Trophoblast cell (in vitro differentiated cells and primary cell): ENCODE results near the gene FBXW4.

Source experiments
- DNase-seq, 2 donors: peaks; one replicate each; pipeline ENCODE4 v3.0.0-alpha.2; 2016
- H2AFZ ChIP-seq: 2 replicates; pipeline ENCODE4 v1.6.1; 2013; ENCODE audit warnings: low read length, moderate library complexity, mild to moderate bottlenecking; ENCODE audit not compliant: insufficient read depth, poor library complexity
- H2AK5ac ChIP-seq: 2 replicates; pipeline ENCODE4 v1.6.1; 2013; ENCODE audit warnings: mild to moderate bottlenecking, low read length
- H2BK120ac ChIP-seq: 2 replicates; pipeline ENCODE4 v1.6.1; 2013; ENCODE audit warnings: low read length, mild to moderate bottlenecking, moderate library complexity; ENCODE audit not compliant: insufficient read depth, poor library complexity
- H2BK12ac ChIP-seq: 2 replicates; pipeline ENCODE4 v1.6.1; 2013; ENCODE audit warnings: mild to moderate bottlenecking, low read length, moderate library complexity
- H2BK5ac ChIP-seq: 2 replicates; pipeline ENCODE4 v1.6.1; 2013; ENCODE audit warnings: low read length, low read depth, moderate library complexity, mild to moderate bottlenecking; ENCODE audit not compliant: poor library complexity
- H3K14ac ChIP-seq: 2 replicates; pipeline ENCODE4 v1.6.1; 2013; ENCODE audit warnings: mild to moderate bottlenecking, low read length
- H3K18ac ChIP-seq: 2 replicates; pipeline ENCODE4 v1.6.1; 2013; ENCODE audit warnings: mild to moderate bottlenecking, low read length
- H3K23ac ChIP-seq: 2 replicates; pipeline ENCODE4 v1.6.1; 2013; ENCODE audit warnings: low read length
- H3K27ac ChIP-seq: 2 replicates; pipeline ENCODE4 v1.5.1; 2013; ENCODE audit warnings: low read depth, mild to moderate bottlenecking, inconsistent platforms, low read length, moderate library complexity
- H3K27me3 ChIP-seq: 2 replicates; pipeline ENCODE4 v1.6.1; 2013; ENCODE audit warnings: inconsistent platforms, mild to moderate bottlenecking, low read length, moderate library complexity; ENCODE audit not compliant: insufficient read depth
- H3K36me3 ChIP-seq, 2 experiments: 1 replicate in 1 of 2; 2 replicates in 1 of 2; pipeline ENCODE4 v1.6.1; 2013; ENCODE audit warnings: low read length in 2 of 2, mild to moderate bottlenecking in 2 of 2, moderate library complexity in 1 of 2; ENCODE audit not compliant: insufficient read depth in 2 of 2, control insufficient read depth in 1 of 2
- H3K4ac ChIP-seq: 2 replicates; pipeline ENCODE4 v1.6.1; 2013; ENCODE audit warnings: low read depth, mild to moderate bottlenecking, low read length, moderate library complexity
- H3K4me1 ChIP-seq, 2 experiments: 1 replicate in 1 of 2; 2 replicates in 1 of 2; pipeline ENCODE4 v1.6.1; 2013; ENCODE audit warnings: low read length in 2 of 2, mild to moderate bottlenecking in 2 of 2, moderate library complexity in 1 of 2; ENCODE audit not compliant: insufficient read depth in 2 of 2, control insufficient read depth in 1 of 2
- H3K4me2 ChIP-seq: 2 replicates; pipeline ENCODE4 v1.6.1; 2013; ENCODE audit warnings: inconsistent platforms, mild to moderate bottlenecking, low read length, moderate library complexity
- H3K4me3 ChIP-seq: 2 replicates; pipeline ENCODE4 v1.5.1; 2013; ENCODE audit warnings: mild to moderate bottlenecking, low read depth, low read length, inconsistent platforms
- H3K79me1 ChIP-seq: one replicate; pipeline ENCODE4 v1.6.1; 2013; ENCODE audit warnings: low read length
- H3K79me2 ChIP-seq: 2 replicates; pipeline ENCODE4 v1.6.1; 2013; ENCODE audit warnings: low read length, mild to moderate bottlenecking; ENCODE audit not compliant: control insufficient read depth, insufficient read depth, poor library complexity
- H3K9ac ChIP-seq: 2 replicates; pipeline ENCODE4 v1.6.1; 2013; ENCODE audit warnings: mild to moderate bottlenecking, low read length
- H3K9me3 ChIP-seq: 2 replicates; pipeline ENCODE4 v1.6.1; 2013; ENCODE audit warnings: low read depth, mild to moderate bottlenecking, control low read depth, inconsistent platforms, low read length; ENCODE audit not compliant: insufficient read depth
- H4K12ac ChIP-seq: 2 replicates; pipeline ENCODE4 v1.6.1; 2013; ENCODE audit warnings: low read depth, mild to moderate bottlenecking, low read length, moderate library complexity
- H4K8ac ChIP-seq: 2 replicates; pipeline ENCODE4 v1.6.1; 2013; ENCODE audit warnings: low read depth, mild to moderate bottlenecking, low read length, moderate library complexity
- H4K91ac ChIP-seq: one replicate; pipeline ENCODE4 v1.6.1; 2013; ENCODE audit warnings: low read depth, mild to moderate bottlenecking, low read length, moderate library complexity
- WGBS: extraction: QIAGEN DNeasy Blood & Tissue Kit; methylation state at CpG from one replicate; pipeline ENCODE4 v1.1.7; 2013; ENCODE audit warnings: missing lambda C conversion rate; ENCODE audit not compliant: insufficient read length, insufficient coverage; ENCODE audit errors: extremely low coverage; 5-methylcytosine and 5-hydroxymethylcytosine counted together

Gene FBXW4

DNA sequence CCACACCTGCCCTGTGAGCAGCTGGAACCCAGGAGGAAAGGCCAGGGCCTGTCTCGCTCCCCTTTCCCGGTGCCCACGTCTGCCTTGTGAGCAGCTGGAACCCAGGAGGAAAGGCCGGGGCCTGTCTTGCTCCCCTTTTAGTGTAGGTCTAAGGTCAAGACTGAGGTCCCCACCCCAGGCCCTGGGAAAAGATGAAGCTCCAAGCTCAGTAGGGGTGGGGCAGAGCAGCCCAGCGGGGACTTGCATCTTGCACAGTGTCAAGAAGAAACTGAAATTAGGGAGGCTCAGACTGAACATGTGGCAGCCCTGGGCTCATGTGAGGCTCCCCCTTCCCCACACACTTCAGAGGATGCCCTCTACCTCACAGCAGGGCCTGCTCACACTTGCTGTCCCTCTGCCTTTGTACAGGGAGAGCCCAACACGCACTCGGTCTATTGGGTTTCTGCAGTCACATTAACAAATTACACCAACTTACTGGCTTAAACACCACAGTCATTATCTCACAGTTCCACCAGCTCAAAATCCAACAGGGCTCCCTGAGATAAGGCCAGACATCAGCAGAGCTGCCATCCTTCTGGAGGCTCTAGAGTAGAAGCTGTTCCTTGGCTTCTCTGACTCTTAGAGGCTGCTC is 119.3 kb downstream of the FBXW4 start:
- H2BK120ac ChIP-seq = no peak overlapping the region
- WGBS = no CpG with 5 or more reads among the region's 7 CpGs
- no peak overlapping the region for H2AK5ac ChIP-seq
- H3K9ac ChIP-seq = no peak overlapping the region
- H3K4me1 ChIP-seq = no peaks in the 10 kb centered on the region
- no peak overlapping the region for H3K23ac ChIP-seq
- peaks cover 19 to 21% of the 10 kb centered on the region in 2 experiments for H3K36me3 ChIP-seq
- H3K79me2 ChIP-seq = no peaks in the 10 kb centered on the region
- no peak overlapping the region for H3K4me2 ChIP-seq
- no peak overlapping the region for H4K12ac ChIP-seq
- H2AFZ ChIP-seq = no peak overlapping the region
- no peak overlapping the region for H2BK12ac ChIP-seq
- peaks cover 4% of the 10 kb centered on the region for H3K9me3 ChIP-seq
- DNase-seq = no peak
- no peaks in the 10 kb centered on the region for H3K79me1 ChIP-seq
- H2BK5ac ChIP-seq = no peak overlapping the region
- no peak overlapping the region for H4K91ac ChIP-seq
- no peak overlapping the region for H3K4ac ChIP-seq
- H3K18ac ChIP-seq = no peak overlapping the region
- H4K8ac ChIP-seq = no peak overlapping the region
- H3K27me3 ChIP-seq = no peaks in the 10 kb centered on the region
- no peak overlapping the region for H3K4me3 ChIP-seq
- no peak overlapping the region for H3K27ac ChIP-seq
- H3K14ac ChIP-seq = no peak overlapping the region

- DNase-seq = no peak
- Histone ChIP-seq H3K79me1 (no peaks in the 10 kb centered on the region), H3K23ac (no peak overlapping the region), H2BK5ac (no peak overlapping the region), H3K4me2 (no peak overlapping the region), H3K18ac (no peak overlapping the region), H4K12ac (no peak overlapping the region), H2BK120ac (no peak overlapping the region), H3K27me3 (no peaks in the 10 kb centered on the region), H3K9ac (no peak overlapping the region), H2AK5ac (no peak overlapping the region), H3K9me3 (peaks cover 4% of the 10 kb centered on the region), H4K8ac (no peak overlapping the region), H3K4me3 (no peak overlapping the region), H3K36me3 (peaks cover 16 to 19% of the 10 kb centered on the region in 2 experiments), H3K4me1 (peaks cover 0 to 3% of the 10 kb centered on the region in 2 experiments), H3K79me2 (no peaks in the 10 kb centered on the region), H3K14ac (no peak overlapping the region), H4K91ac (no peak overlapping the region), H3K27ac (no peak overlapping the region), H2BK12ac (no peak overlapping the region), H2AFZ (no peak overlapping the region), H3K4ac (no peak overlapping the region)
- WGBS = no CpG with 5 or more reads among the region's 3 CpGs
These were observed 119.9 kb downstream of the FBXW4 start for GRCh38 chr10:101575091-101575490.

DNA sequence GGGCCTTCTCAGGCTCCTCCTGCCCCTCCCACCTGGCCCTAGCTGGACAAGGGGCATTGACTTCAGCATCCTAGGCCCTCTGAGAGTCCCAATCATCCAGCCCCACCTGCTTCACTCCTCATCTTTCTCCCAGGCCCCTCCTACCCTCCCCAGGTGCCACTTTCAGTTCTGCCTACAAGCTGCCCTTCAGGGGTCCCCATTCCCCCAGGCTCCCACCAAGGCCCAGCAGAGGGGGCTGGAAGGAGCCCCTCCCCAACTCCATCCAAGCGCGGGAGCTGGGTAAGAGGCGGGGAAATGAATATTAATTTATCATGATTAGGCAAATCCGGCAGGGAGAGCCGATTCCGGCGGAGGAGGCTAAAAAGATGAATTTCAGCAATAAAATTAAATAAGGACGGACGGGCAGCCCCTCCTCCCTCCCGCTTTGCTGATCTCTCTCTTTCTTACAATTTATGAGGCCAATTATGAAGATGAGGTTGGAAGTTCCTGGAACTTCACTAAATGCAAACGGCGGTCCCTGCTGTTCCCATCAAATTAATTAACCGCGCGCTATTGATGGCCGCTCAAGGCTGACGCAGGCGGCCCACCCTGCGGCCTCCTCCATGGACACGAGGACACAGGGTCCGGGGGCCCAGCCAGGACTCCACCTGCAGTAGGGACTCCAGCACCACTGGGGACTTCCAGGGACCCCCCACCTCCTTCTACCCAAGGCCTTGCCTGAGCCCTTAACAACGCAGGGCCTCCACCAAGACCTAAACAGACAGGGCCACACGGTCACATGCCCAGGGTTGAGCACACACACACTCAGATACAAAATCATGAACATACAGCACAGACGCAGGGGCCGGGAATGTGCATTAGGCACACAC is 120.9 kb downstream of the FBXW4 start:
- Histone ChIP-seq H4K12ac (no peak overlapping the region), H4K8ac (no peak overlapping the region), H3K14ac (no peak overlapping the region), H2AK5ac (no peak overlapping the region), H3K23ac (no peak overlapping the region), H2AFZ (no peak overlapping the region), H3K4me1 (peaks cover 0 to 10% of the 10 kb centered on the region in 2 experiments), H3K4me2 (no peak overlapping the region), H3K79me2 (peaks cover 2% of the 10 kb centered on the region), H4K91ac (no peak overlapping the region), H3K4me3 (no peak overlapping the region), H2BK120ac (no peak overlapping the region), H3K9me3 (peaks cover 4% of the 10 kb centered on the region), H3K27ac (no peak overlapping the region), H3K79me1 (no peaks in the 10 kb centered on the region), H3K36me3 (peaks cover 6 to 10% of the 10 kb centered on the region in 2 experiments), H3K18ac (no peak overlapping the region), H3K4ac (no peak overlapping the region), H3K9ac (no peak overlapping the region), H2BK12ac (no peak overlapping the region), H2BK5ac (no peak overlapping the region), H3K27me3 (peaks cover 2% of the 10 kb centered on the region)
- no peak for DNase-seq
- no CpG with 5 or more reads among the region's 25 CpGs for WGBS

- no CpG with 5 or more reads among the region's 2 CpGs for WGBS
- no peak overlapping the region for H2BK5ac ChIP-seq
These were observed 122.2 kb downstream of the FBXW4 start for GRCh38 chr10:101572785-101573184.

More at GRCh38 chr10:101572785-101573184, 122.2 kb downstream of the FBXW4 start:
- Histone ChIP-seq H3K4me3 (no peak overlapping the region), H4K91ac (no peak overlapping the region), H3K36me3 (peaks cover 0 to 2% of the 10 kb centered on the region in 2 experiments), H2AFZ (no peak overlapping the region), H4K12ac (no peak overlapping the region), H2BK12ac (no peak overlapping the region), H3K4ac (no peak overlapping the region), H3K4me1 (peaks cover 0 to 10% of the 10 kb centered on the region in 2 experiments), H3K27ac (no peak overlapping the region), H3K9me3 (peaks cover 4% of the 10 kb centered on the region), H3K18ac (no peak overlapping the region), H3K79me2 (peaks cover 2% of the 10 kb centered on the region), H2AK5ac (no peak overlapping the region), H3K4me2 (no peak overlapping the region), H4K8ac (no peak overlapping the region), H3K27me3 (peaks cover 3% of the 10 kb centered on the region), H3K79me1 (no peaks in the 10 kb centered on the region), H3K14ac (no peak overlapping the region), H2BK120ac (no peak overlapping the region), H3K23ac (no peak overlapping the region), H3K9ac (peak overlapping the region; percentile 11)
- no peak for DNase-seq
